GM18519 (cell line): ENCODE measurements around the gene ELOF1.
A peak's percentile ranks its signal among the peaks of the same experiment; 100 is the strongest.

Experiments used
- ATAC-seq: cut with Tn5 transposase; IDR thresholded peaks from one replicate; pipeline ENCODE4 v1.9.1; 2021; ENCODE audit warnings: mild to moderate bottlenecking, moderate library complexity; ENCODE audit not compliant: unreplicated experiment, low FRiP score

Gene ELOF1

GRCh38 chr19:11538232-11539036 lies 20.6 kb downstream of the ELOF1 start, which contains the start of gene CNN1:
TSS of gene CNN1 (plus strand) at chr19:11538851. CDS start at chr19:11538928, 77 bp downstream.
- no peak for ATAC-seq

GRCh38 chr19:11535792-11536595 lies 23.0 kb downstream of the ELOF1 start:
- no peak for ATAC-seq

GRCh38 chr19:11534948-11535347 lies 24.1 kb downstream of the ELOF1 start:
- no peak for ATAC-seq

GRCh38 chr19:11534538-11534937 lies 24.5 kb downstream of the ELOF1 start:
- ATAC-seq, result no peak

GRCh38 chr19:11530432-11530831 lies 28.6 kb downstream of the ELOF1 start:
- no peak for ATAC-seq

DNA sequence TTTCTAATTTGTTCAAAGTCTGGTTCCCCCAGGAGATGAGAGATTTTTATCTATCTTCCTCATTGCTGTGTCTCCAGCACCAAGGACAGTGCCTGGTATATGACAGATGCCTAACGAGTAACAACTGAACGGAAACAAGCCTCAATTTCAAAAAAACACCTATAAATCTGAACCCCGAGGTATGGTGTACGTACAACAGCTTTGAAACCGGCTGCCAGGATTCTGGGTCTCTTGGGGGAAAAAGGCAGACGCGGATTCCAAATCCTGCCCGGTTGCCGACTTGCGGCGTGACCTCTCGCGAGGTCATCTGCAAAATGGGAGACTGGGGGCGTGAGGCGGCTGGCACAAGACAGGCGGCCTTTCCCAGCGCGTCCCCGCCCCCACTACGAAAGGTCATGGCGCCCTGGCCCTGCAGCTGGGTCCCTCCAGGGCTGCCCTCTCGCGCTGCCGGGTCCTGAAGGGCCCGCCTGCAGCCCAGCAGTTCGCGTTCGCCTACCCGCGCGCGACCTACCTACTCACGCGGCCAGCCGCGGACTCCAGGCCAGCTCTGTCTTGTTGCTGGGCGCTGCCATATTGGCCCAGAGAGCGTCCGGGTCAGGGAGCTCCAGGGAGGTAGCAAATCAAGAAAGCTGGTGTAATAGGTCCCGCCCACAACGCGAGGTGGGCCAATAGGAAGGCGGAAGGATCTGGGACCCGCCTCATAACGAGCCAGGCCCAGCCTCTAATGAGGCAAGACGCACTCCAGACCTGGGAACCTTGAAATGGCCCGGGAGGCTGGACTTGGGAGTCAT lies 30.3 kb downstream of the ELOF1 start, which contains the start of gene ECSIT:
Gene ECSIT, minus strand, starts transcription at position 584 of the 791 bp plus-strand sequence. CDS start 9,964 bp downstream, outside the sequence.
- peak; percentile 73 for ATAC-seq

DNA sequence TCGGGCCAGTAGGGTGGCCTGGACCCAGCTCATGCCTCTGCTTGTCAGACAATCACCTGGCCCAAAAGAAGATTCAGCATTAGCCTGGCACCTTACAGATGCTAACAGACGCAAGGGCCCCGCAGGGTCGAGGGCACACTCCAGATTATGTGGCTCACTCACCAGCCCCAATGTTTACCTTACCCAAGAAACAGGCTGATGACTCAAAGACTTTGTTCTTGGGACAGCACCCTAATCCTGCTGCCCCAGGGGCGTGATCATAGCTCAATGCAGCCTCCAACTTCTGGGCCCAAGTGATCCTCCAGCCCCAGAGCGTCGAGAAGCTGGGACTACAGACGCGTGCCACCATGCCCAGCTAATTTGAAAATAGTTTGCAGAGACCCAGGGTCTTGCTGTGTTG lies 39.9 kb downstream of the ELOF1 start:
- ATAC-seq, result no peak

GRCh38 chr19:11513946-11514345 lies 45.1 kb downstream of the ELOF1 start:
- no peak for ATAC-seq

DNA sequence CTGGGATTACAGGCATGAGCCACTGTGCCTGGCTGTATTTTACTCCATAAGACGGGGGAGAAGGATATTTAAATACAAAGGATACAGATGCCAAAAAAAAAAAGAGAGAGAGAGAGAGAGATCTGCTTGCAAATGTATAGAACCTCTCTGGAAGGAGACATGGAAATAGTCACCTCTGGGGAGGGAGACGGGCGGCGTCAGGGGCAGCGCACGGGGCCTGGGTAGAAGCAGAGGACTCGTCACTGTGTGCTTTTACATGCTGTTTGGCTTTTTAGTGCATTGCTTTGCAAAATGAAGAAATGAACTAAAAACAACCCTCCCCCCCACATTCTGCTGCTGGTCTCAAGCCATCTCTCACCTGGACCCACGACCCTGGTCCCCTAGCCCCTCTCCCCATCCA lies 48.6 kb downstream of the ELOF1 start:
- ATAC-seq, result no peak

GRCh38 chr19:11507370-11508078 lies 51.5 kb downstream of the ELOF1 start:
- ATAC-seq, result no peak

DNA sequence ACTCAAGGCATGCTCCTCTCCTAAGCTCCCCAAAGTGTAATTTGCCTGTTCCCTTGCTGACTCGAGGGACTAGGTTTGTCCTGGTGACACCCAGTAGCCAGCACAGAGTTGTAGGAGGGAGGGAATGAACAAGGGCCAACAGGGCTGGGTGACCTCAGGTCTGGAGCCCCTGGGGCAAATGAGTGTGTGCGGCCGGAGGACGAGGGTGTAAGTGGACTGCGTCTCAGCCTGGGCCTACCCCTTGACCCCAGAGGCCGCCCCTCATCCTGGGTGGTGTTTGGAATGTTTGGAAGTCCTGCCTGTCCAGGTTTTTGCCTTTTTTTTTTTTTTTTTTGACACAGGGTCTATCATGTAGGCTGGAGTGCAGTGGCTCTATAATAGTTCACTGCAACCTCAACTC lies 52.1 kb downstream of the ELOF1 start:
- no peak for ATAC-seq

GRCh38 chr19:11506101-11506555 lies 52.9 kb downstream of the ELOF1 start:
- peak; percentile 20 for ATAC-seq

- peak; percentile 27 for ATAC-seq
Observed at GRCh38 chr19:11505504-11506100, 53.4 kb downstream of the ELOF1 start, which contains the start of gene ZNF653. TSS of gene ZNF653 (minus strand) at chr19:11505839. CDS start at chr19:11505786, 53 bp downstream.

DNA sequence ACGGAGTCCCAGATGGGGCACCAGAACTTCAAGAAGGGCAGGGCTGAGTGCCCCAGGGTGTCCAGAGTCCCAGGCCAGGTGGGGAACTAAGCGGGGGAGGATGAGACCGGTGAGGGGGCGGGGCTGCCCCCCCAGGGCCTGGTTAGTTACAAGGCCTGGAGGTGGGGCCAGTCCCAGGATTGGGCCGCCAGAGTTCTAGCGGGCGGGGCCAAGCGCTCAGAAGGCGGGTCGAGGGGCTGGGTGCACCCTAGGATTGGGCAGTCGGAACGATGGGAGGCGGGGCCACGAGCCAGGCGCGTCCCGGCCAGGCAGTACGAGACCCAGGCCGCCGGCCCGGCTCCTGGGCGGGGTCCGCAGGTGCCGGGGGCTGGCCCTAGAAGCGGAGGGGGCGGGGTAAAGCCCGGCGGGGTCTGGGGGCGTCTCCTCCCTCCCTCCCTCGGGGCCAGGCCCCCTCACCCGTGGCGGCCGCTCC lies 54.0 kb downstream of the ELOF1 start:
- ATAC-seq, result peak; percentile 72

DNA sequence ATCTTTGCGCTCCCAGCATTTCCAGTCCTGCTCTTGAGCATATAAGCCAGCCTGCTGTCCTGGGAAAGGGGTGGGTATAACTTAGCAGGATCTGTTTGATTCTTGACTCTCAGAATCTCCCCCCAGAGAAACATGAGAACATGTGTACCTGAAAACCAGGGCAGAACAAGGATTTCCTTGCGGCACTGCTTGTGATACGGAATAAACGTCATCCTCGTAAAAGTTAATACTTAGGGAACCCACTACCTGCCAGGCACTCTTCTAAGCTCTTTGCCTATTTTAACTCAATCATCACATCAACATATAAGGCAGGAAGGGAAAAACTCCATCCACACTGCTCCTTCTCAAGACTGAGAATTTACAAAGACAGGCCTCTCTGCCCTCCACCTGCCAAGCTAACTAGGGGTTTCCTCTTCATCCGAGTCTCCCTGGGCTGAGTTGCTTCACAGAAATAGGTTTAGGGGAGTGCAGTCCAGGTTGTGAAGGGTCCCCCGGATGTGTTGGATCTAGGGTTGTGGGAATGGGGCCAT lies 54.5 kb downstream of the ELOF1 start:
- ATAC-seq, result no peak
